ENCODE results near the gene GPC6.

The GPC6 gene

GRCh38 chr13:94088742-94089141 is 862.1 kb downstream of the GPC6 start:
- Histone ChIP-seq H3K4me1 (ENCODE audit: control insufficient read depth in 2 of 2, insufficient read depth in 1 of 2, low read depth in 1 of 2, low read length in 2 of 2) (no peaks in the 10 kb centered on the region), H2AK5ac (ENCODE audit: low read depth, low read length) (no peak overlapping the region), H3K9ac (ENCODE audit: low read depth, low read length, poor library complexity) (no peak overlapping the region), H3K4me3 (ENCODE audit: low read length in 2 of 2) (no peak overlapping the region), H2BK5ac (ENCODE audit: low read length) (no peak overlapping the region), H3K4me2 (ENCODE audit: insufficient read depth, low read length, poor library complexity, severe bottlenecking) (no peak overlapping the region), H3K23ac (ENCODE audit: low read depth, low read length, poor library complexity) (no peak overlapping the region), H3K18ac (ENCODE audit: low read length) (no peak overlapping the region), H3K14ac (ENCODE audit: low read length) (no peak overlapping the region), H2BK15ac (ENCODE audit: low read length) (no peak overlapping the region), H3K79me1 (ENCODE audit: low read depth, low read length) (no peaks in the 10 kb centered on the region), H3K27me3 (ENCODE audit: control insufficient read depth in 3 of 3, insufficient read depth in 3 of 3, low read depth in 1 of 3, low read length in 3 of 3) (no peaks in the 10 kb centered on the region), H3K4ac (ENCODE audit: low read length) (no peak overlapping the region), H4K91ac (ENCODE audit: low read depth, low read length, poor library complexity) (no peak overlapping the region), H3K36me3 (replicated peaks in 1 of 2; ENCODE audit: control insufficient read depth in 2 of 2, insufficient read depth in 2 of 2, low read length in 2 of 2) (no peaks in the 10 kb centered on the region), H4K8ac (ENCODE audit: low read depth, low read length) (no peak overlapping the region), H3K27ac (replicated peaks; ENCODE audit: low read length) (no peak overlapping the region), H3K9me3 (replicated peaks in 1 of 2; ENCODE audit: control insufficient read depth in 2 of 2, insufficient read depth in 1 of 2, low read depth in 1 of 2, low read length in 2 of 2) (peaks cover 0 to 9% of the 10 kb centered on the region in 2 donors), H2AFZ (ENCODE audit: low read length) (no peak overlapping the region), H2BK120ac (ENCODE audit: low read depth, low read length) (no peak overlapping the region), H2BK12ac (ENCODE audit: low read length) (no peak overlapping the region)
- DNase-seq (ENCODE audit: low spot score), result no peak
- WGBS, 2 donors (ENCODE audit: extremely low coverage in 2 of 2, insufficient read length in 2 of 2, insufficient replicate concordance in 1 of 2), result no CpG with 5 or more reads among the region's 4 CpGs

GRCh38 chr13:94090773-94091480 is 864.3 kb downstream of the GPC6 start:
- no peaks in the 10 kb centered on the region for H3K36me3 ChIP-seq (replicated peaks in 1 of 2; ENCODE audit: control insufficient read depth in 2 of 2, insufficient read depth in 2 of 2, low read length in 2 of 2)
- H3K9ac ChIP-seq (ENCODE audit: low read depth, low read length, poor library complexity), result no peak overlapping the region
- no peak overlapping the region for H3K18ac ChIP-seq (ENCODE audit: low read length)
- H2BK5ac ChIP-seq (ENCODE audit: low read length), result no peak overlapping the region
- H3K14ac ChIP-seq (ENCODE audit: low read length), result no peak overlapping the region
- H3K23ac ChIP-seq (ENCODE audit: low read depth, low read length, poor library complexity), result no peak overlapping the region
- H2AFZ ChIP-seq (ENCODE audit: low read length), result no peak overlapping the region
- DNase-seq (ENCODE audit: low spot score), result no peak
- no peak overlapping the region for H4K8ac ChIP-seq (ENCODE audit: low read depth, low read length)
- no peak overlapping the region for H2BK12ac ChIP-seq (ENCODE audit: low read length)
- H2AK5ac ChIP-seq (ENCODE audit: low read depth, low read length), result no peak overlapping the region
- H4K91ac ChIP-seq (ENCODE audit: low read depth, low read length, poor library complexity), result no peak overlapping the region
- no CpG with 5 or more reads among the region's 3 CpGs for WGBS, 2 donors (ENCODE audit: extremely low coverage in 2 of 2, insufficient read length in 2 of 2, insufficient replicate concordance in 1 of 2)
- no peak overlapping the region for H3K27ac ChIP-seq (replicated peaks; ENCODE audit: low read length)
- H3K79me1 ChIP-seq (ENCODE audit: low read depth, low read length), result no peaks in the 10 kb centered on the region
- H3K4me1 ChIP-seq (ENCODE audit: control insufficient read depth in 2 of 2, insufficient read depth in 1 of 2, low read depth in 1 of 2, low read length in 2 of 2), result no peaks in the 10 kb centered on the region
- no peak overlapping the region for H2BK120ac ChIP-seq (ENCODE audit: low read depth, low read length)
- no peak overlapping the region for H3K4me2 ChIP-seq (ENCODE audit: insufficient read depth, low read length, poor library complexity, severe bottlenecking)
- no peak overlapping the region for H3K4ac ChIP-seq (ENCODE audit: low read length)
- H3K9me3 ChIP-seq (replicated peaks in 1 of 2; ENCODE audit: control insufficient read depth in 2 of 2, insufficient read depth in 1 of 2, low read depth in 1 of 2, low read length in 2 of 2), result peaks cover 0 to 9% of the 10 kb centered on the region in 2 donors
- no peaks in the 10 kb centered on the region for H3K27me3 ChIP-seq (ENCODE audit: control insufficient read depth in 3 of 3, insufficient read depth in 3 of 3, low read depth in 1 of 3, low read length in 3 of 3)
- no peak overlapping the region for H3K4me3 ChIP-seq (ENCODE audit: low read length in 2 of 2)
- H2BK15ac ChIP-seq (ENCODE audit: low read length), result no peak overlapping the region

- H3K27me3 ChIP-seq (ENCODE audit: control insufficient read depth in 3 of 3, insufficient read depth in 3 of 3, low read depth in 1 of 3, low read length in 3 of 3), result no peaks in the 10 kb centered on the region
- H3K4me1 ChIP-seq (ENCODE audit: control insufficient read depth in 2 of 2, insufficient read depth in 1 of 2, low read depth in 1 of 2, low read length in 2 of 2), result no peaks in the 10 kb centered on the region
- H3K9ac ChIP-seq (ENCODE audit: low read depth, low read length, poor library complexity), result no peak overlapping the region
- H3K9me3 ChIP-seq (replicated peaks in 1 of 2; ENCODE audit: control insufficient read depth in 2 of 2, insufficient read depth in 1 of 2, low read depth in 1 of 2, low read length in 2 of 2), result peaks cover 0 to 9% of the 10 kb centered on the region in 2 donors
- no peak overlapping the region for H3K18ac ChIP-seq (ENCODE audit: low read length)
- no peak for DNase-seq (ENCODE audit: low spot score)
- no peak overlapping the region for H4K8ac ChIP-seq (ENCODE audit: low read depth, low read length)
- H3K4me2 ChIP-seq (ENCODE audit: insufficient read depth, low read length, poor library complexity, severe bottlenecking), result no peak overlapping the region
- no peak overlapping the region for H4K91ac ChIP-seq (ENCODE audit: low read depth, low read length, poor library complexity)
- no peak overlapping the region for H3K27ac ChIP-seq (replicated peaks; ENCODE audit: low read length)
- H3K4ac ChIP-seq (ENCODE audit: low read length), result no peak overlapping the region
- H3K14ac ChIP-seq (ENCODE audit: low read length), result no peak overlapping the region
- H2BK120ac ChIP-seq (ENCODE audit: low read depth, low read length), result no peak overlapping the region
- no peak overlapping the region for H2BK15ac ChIP-seq (ENCODE audit: low read length)
- H2BK5ac ChIP-seq (ENCODE audit: low read length), result no peak overlapping the region
- no peaks in the 10 kb centered on the region for H3K36me3 ChIP-seq (replicated peaks in 1 of 2; ENCODE audit: control insufficient read depth in 2 of 2, insufficient read depth in 2 of 2, low read length in 2 of 2)
- H3K23ac ChIP-seq (ENCODE audit: low read depth, low read length, poor library complexity), result no peak overlapping the region
- H2AFZ ChIP-seq (ENCODE audit: low read length), result no peak overlapping the region
- no CpG with 5 or more reads among the region's 2 CpGs for WGBS, 2 donors (ENCODE audit: extremely low coverage in 2 of 2, insufficient read length in 2 of 2, insufficient replicate concordance in 1 of 2)
- no peaks in the 10 kb centered on the region for H3K79me1 ChIP-seq (ENCODE audit: low read depth, low read length)
- no peak overlapping the region for H2BK12ac ChIP-seq (ENCODE audit: low read length)
- H3K4me3 ChIP-seq (ENCODE audit: low read length in 2 of 2), result no peak overlapping the region
- H2AK5ac ChIP-seq (ENCODE audit: low read depth, low read length), result no peak overlapping the region
Measured at GRCh38 chr13:94093652-94094315, 867.2 kb downstream of the GPC6 start.

GRCh38 chr13:94109715-94110374 is 883.2 kb downstream of the GPC6 start:
- Histone ChIP-seq H3K4ac (ENCODE audit: low read length) (no peak overlapping the region), H3K18ac (ENCODE audit: low read length) (no peak overlapping the region), H4K8ac (ENCODE audit: low read depth, low read length) (no peak overlapping the region), H3K79me1 (ENCODE audit: low read depth, low read length) (no peaks in the 10 kb centered on the region), H3K9ac (ENCODE audit: low read depth, low read length, poor library complexity) (no peak overlapping the region), H2BK15ac (ENCODE audit: low read length) (no peak overlapping the region), H3K4me3 (ENCODE audit: low read length in 2 of 2) (no peak overlapping the region), H2BK12ac (ENCODE audit: low read length) (no peak overlapping the region), H3K4me2 (ENCODE audit: insufficient read depth, low read length, poor library complexity, severe bottlenecking) (no peak overlapping the region), H2BK5ac (ENCODE audit: low read length) (no peak overlapping the region), H3K14ac (ENCODE audit: low read length) (no peak overlapping the region), H3K27me3 (ENCODE audit: control insufficient read depth in 3 of 3, insufficient read depth in 3 of 3, low read depth in 1 of 3, low read length in 3 of 3) (no peaks in the 10 kb centered on the region), H3K4me1 (ENCODE audit: control insufficient read depth in 2 of 2, insufficient read depth in 1 of 2, low read depth in 1 of 2, low read length in 2 of 2) (peaks cover 0 to 2% of the 10 kb centered on the region in 2 donors), H2AK5ac (ENCODE audit: low read depth, low read length) (no peak overlapping the region), H4K91ac (ENCODE audit: low read depth, low read length, poor library complexity) (no peak overlapping the region), H3K9me3 (replicated peaks in 1 of 2; ENCODE audit: control insufficient read depth in 2 of 2, insufficient read depth in 1 of 2, low read depth in 1 of 2, low read length in 2 of 2) (no peaks in the 10 kb centered on the region), H2AFZ (ENCODE audit: low read length) (no peak overlapping the region), H2BK120ac (ENCODE audit: low read depth, low read length) (no peak overlapping the region), H3K23ac (ENCODE audit: low read depth, low read length, poor library complexity) (no peak overlapping the region), H3K27ac (replicated peaks; ENCODE audit: low read length) (no peak overlapping the region), H3K36me3 (replicated peaks in 1 of 2; ENCODE audit: control insufficient read depth in 2 of 2, insufficient read depth in 2 of 2, low read length in 2 of 2) (no peaks in the 10 kb centered on the region)
- no CpG with 5 or more reads among the region's 2 CpGs for WGBS, 2 donors (ENCODE audit: extremely low coverage in 2 of 2, insufficient read length in 2 of 2, insufficient replicate concordance in 1 of 2)
- DNase-seq (ENCODE audit: low spot score), result no peak

Data from neuronal stem cell (in vitro differentiated cells).